Activated gamma-delta T cell treated with anti-CD3 and anti-CD28 coated beads, Interleukin-2, amount 50 U/mL, for 16 hours (primary cell): Measurements from ENCODE around the gene SLC6A19.
"Not testable (repeated sequence)": the region's sequence is repeated elsewhere in the genome, so short reads cannot be mapped to it uniquely, and the experiment has no call there.

Experiments
- DNase-seq: peaks from one replicate; pipeline ENCODE4 v3.0.0-alpha.2; 2020; ENCODE audit warnings: low read depth

SLC6A19 gene

DNA sequence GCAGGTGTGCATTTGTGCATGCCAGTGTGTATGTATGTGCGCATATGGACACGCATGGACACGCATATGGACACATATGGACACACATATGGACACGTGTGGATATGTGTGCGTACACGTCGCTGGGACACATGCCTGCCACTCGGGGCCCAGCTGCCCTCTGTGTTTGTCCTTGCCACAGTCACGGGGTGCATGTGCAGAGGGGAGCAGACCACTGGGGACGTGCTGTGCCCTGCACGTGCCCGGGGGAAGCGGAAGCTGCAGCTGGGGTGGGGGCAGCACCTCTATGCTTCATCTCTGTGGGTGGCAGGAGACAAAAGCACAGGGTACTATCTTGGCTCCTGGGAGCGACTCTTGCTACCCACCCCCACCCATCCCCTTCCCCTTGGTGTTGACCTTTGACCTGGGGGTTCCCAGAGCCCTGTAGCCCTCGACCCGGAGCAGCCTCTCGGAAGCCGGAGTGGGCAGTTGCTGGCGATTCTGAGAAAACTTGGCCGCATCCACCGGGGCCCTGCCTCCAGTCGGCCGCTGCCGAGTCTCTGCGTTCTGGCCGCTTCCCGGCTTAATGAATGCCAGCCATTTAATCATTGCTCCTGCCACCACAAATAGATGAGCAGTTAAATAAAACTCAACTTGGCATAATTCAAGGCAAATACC, 21.4 kb downstream of the SLC6A19 start:
- DNase-seq: no peak

DNA sequence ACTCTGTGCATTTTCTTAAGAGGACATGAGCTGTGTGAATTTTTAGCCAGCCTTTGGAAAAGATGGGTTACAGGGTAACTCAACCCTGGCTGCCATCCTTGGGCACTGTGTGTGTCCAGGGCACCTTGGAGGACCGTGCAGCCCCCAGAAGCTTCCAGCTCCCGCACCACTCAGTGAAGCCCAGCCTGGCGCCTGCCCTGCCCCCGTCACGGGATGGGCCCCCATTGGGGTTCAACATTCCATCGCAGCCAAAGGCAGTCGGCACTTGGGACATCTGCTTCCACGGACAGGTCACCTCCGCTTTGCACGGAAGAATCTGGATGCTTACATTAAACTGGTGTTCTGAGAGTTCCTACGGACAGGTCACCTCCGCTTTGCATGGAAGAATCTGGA, 21.9 kb downstream of the SLC6A19 start:
- no peak for DNase-seq

DNA sequence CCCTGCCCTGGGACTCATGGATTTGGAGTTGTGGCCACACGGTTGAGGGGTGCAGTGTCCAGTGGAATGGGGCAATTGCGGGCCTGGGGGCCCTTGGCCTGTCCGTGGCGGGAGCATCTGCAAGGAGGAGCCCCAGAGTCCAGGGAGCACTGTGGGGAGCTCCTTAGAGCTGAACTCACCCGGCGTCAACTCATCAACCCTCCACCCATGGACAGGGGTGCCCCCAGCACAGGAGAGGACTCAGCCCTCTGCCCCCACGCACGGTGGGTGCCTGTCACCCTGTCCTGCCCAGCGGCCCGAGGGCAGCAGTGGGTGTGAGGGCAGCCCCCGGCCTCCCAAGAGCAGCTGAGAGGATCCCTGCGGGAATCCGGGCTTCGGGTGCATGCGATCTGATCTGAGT, 23.2 kb downstream of the SLC6A19 start:
- DNase-seq: no peak

DNA sequence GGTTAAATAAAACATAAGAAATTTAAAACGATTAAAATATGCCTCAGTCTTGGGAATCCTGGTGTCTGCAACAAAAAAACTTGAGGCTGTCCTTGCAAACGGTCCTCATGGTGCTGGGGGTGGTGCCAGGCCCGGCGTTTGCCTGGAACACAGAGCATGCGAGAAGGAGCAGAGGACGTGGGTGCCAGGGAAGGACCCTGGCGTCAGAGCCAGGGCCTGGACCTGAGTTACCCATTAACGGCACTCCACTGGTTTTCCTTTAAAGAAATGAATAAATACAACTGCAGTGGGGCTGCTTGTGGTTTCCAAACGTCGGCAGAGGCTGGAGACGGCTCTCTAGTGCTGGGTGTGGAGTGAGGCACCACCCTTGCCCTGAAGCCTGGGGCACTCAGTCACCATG, 23.7 kb downstream of the SLC6A19 start, which contains the start of gene SLC6A18:
SLC6A18 (plus strand) TSS at position 301 of the 400 bp plus-strand sequence; CDS start at position 398, 97 bp downstream.
- DNase-seq: no peak

DNA sequence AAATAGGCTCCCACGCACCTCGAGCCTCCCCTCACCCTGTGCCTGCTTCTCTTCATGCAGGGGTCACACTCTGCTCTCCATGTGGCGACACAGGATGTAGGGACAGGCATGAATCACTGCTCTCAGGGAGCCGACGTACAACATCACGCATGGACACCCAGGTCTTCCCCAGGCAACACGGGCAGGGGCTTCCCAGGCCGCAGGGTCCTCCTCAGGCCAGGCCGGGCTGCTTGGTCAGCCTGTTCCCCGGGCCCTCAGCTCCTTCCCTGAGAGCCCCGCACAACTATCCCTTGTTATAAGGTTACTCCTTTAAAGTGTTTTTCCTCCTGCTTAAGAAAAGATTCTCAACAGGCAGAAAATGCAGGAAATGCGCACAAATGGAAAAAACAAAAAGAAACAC, 24.8 kb downstream of the SLC6A19 start:
- DNase-seq: no peak

DNA sequence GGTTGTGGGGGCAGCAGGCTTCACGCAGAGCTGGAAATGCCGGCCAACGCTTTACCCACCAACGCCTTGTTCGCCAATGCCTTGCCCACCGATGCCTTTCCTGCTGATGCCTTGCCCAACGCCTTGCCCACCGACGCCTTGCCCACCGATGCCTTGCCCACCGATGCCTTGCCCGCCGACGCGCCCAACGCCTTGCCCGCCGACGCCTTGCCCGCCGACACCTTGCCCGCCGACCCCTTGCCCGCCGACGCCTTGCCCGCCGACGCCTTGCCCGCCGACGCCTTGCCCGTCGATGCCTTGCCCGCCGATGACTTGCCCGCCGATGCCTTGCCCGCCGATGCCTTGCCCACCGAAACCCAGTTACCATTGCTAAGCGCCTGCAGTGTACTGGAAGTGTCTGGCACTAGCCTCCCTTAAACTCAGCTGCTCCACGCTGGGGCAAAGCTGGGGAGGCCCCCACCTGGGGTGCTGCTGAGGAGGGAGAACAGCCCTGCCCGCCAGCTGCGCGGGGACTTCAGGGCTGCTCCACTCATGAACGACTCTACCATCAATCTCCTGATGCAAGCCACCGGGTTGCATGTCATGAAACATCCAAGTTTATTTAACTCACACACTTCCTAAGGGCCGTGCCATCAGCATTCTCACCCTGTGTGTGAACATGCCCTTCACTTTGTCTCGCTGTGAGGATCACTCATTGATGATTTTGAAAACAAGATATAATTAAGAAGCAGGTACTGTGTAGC, 25.6 kb downstream of the SLC6A19 start:
- no peak for DNase-seq

DNA sequence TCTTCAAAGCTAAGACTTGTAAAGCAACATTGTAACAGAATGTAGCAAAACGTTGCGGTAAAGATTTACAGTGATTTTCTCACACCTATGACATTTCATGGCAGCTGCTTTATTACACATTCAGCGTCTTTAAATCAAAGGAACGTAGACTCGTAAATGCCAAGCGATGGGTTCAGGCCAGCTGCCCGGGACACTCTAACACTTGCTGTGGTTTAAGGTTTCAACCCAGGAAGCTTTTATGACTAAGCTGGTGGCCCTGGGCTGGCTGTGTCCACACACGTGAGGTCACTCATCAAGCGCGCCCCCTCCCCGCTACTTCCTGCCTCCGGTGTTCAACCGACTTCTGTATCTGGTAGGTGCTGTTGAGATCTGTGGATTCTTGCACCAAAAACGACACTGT, 26.3 kb downstream of the SLC6A19 start:
- no peak for DNase-seq

DNA sequence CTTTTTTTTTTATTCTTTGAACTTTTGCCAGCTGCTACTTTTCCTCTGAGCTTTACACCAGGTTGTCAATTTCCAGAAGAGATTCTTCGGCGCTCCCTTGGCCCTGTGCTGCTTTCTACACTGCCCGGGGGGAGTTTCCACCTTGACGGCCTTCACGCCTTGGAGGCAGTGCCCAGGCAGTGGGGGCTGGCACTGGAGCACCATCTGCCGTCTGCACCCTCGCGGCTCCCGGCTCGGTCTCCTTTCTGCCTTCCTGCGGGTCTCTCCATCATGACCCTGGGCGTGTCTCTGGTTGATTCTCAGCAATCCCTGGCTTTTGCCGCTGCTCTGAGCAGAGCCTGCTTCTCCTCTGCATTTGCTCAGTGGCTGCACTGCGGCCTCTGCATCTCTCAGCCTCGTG, 26.7 kb downstream of the SLC6A19 start:
- no peak for DNase-seq

DNA sequence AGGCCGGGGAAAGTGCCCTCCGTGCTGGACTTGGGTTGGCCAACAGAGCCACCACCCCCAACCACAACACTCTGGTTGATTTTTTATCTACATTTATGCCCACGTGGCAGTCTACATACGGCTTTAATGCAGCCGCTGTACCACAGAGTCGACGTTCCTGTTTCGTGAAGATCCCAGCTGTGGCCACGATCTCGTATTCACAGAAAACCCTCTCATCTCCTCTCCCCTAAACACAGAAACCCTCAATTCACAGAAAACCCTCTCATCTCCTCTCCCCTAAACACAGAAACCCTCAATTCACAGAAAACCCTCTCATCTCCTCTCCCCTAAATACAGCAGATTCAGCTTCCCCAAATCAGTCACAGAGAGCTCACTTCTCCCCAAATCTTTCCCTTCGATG, 27.6 kb downstream of the SLC6A19 start:
- not testable (repeated sequence) for DNase-seq

DNA sequence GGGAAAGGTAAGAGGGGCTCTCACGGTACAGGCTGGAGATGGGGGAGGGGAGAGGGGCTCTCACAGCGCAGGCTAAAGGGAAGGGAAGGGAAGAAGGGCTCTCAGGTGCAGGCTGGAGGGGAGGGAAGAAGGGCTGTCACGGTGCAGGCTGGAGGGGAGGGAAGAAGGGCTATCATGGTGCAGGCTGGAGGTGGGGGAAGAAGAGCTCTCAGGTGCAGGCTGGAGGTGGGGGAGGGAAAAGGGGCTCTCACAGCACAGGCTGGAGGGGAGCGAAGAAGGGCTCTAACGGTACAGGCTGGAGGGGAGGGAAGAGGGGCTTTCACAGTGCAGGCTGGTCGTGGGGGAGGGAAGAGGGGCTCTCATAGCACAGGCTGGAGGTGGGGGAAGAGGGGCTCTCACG, 28.4 kb downstream of the SLC6A19 start:
- no peak for DNase-seq

DNA sequence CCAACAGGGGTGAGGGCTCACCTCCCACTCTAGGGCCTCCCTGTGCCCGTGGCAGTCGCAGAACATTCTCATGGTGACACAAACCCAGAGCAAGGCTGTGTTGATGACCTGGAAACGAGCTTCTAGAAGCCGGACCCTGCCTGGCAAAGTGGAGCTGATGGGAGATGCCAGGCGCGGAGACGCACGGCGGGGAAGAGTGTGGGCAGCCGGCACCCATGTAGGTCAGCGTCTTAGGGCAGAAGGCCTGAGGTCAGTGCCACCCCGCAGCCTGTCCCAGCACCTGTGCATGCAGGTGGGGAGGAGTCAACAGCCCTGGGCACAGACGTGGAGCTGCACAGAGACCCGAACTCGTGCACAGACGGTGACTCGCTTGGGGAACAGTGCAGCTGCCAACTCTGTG, 29.2 kb downstream of the SLC6A19 start:
- no peak for DNase-seq

DNA sequence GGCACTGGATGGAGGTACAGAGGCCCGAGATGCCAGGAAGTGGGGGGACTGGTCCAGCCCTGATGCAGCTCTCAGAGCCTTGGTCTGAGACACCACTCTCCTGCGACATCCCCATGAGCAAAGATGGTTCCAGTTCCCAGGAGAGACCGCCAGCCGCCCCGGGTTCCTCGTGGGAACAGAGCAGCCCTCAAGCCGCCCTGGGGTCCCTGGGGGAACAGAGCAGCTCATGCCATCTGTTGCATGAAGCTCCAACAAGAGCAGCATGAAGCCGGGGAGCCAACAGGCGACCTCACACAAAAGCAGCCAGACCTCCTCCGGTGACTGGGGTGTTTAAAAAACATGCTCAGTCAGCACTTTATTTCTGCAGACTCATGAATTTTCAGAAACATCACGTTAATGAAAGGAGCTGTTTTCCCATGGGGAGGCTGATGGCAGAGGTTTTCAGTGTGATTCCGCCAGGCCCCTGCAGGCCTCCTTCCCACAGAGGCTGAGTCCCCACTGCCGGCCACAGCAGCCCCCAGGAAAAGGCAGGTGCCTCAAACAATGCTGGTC, 30.0 kb downstream of the SLC6A19 start:
- no peak for DNase-seq

DNA sequence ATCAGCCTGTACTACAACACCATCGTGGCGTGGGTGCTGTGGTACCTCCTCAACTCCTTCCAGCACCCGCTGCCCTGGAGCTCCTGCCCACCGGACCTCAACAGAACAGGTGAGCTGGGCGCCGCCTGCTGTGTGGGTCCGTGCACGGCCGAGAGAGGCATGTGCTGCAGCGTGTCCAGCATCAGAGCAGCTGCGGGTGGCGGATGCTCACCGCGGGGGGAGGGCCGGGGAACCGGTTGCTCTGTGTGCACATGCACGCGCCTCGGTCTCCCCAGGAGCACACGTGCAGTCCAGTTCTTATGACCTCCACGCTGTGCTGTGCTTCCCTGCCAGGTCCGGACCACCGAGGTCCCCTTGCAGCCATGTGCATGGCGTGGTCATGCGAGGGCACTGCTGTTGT, 31.4 kb downstream of the SLC6A19 start:
- DNase-seq: no peak

DNA sequence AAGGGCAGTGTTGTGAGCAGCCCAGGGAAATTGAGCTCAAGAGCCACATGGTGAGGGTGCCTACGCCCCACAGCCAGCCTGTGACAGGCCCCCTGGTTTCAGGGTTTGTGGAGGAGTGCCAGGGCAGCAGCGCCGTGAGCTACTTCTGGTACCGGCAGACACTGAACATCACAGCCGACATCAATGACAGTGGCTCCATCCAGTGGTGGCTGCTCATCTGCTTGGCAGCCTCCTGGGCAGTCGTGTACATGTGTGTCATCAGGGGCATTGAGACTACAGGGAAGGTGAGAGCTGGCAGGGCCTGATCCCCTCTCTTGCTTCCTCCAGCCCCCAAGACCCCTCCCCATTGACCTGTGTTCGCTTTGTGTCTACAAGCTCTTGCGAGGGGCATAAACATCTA, 34.0 kb downstream of the SLC6A19 start:
- DNase-seq: no peak

DNA sequence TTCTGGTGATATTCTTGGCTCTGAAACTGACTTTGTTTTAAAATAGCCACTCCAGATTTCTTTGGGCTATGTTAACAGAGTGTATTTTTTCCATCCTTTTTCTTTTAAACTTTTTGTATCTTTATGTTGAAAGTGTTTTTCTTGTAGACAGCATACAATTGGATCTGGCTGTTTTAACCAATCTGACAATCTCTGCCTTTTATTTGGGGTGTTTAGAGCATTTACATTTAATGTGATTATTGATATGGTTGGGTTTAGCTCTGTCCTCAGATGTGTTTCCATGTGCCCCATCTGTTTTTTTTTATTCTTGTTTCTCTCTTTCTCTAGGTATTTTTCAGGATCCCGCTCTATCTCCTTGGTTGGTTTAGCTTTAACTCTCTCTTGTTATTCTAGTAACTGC, 34.4 kb downstream of the SLC6A19 start:
- DNase-seq: no peak

DNA sequence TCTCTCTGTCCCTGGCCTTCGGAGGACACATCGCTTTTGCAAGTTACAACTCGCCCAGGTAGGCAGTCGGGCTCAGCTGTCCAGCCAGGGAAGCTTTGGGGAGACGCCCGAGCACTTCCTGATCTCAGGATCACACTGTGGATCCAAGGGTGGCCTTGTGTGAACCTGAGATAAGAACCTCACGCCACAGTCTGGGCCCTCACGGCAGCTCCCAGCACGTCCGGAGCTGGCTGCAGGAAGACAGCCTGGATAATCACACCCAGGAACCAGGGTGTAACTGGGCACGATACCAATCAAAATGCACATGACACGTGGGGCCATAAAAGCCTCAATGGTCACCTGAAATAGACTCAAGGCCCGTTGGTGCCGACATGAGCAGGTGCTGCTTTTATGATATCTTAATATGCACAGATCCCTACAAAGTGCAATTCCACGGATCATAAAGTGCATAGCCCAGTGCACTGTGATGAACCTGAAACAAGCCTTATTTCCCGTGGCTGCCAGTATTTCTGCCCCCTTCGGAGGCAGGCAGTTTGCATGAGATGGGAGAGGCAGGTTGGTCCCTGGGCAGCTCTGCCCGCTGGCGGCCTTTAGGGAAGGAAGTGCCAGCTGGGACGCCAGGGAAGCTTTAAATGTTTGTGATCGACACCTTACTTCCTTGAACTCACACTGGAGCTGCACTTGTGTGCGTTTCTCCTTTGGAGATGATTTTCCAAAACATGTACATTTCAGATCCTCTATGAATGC, 38.3 kb downstream of the SLC6A19 start:
- no peak for DNase-seq

DNA sequence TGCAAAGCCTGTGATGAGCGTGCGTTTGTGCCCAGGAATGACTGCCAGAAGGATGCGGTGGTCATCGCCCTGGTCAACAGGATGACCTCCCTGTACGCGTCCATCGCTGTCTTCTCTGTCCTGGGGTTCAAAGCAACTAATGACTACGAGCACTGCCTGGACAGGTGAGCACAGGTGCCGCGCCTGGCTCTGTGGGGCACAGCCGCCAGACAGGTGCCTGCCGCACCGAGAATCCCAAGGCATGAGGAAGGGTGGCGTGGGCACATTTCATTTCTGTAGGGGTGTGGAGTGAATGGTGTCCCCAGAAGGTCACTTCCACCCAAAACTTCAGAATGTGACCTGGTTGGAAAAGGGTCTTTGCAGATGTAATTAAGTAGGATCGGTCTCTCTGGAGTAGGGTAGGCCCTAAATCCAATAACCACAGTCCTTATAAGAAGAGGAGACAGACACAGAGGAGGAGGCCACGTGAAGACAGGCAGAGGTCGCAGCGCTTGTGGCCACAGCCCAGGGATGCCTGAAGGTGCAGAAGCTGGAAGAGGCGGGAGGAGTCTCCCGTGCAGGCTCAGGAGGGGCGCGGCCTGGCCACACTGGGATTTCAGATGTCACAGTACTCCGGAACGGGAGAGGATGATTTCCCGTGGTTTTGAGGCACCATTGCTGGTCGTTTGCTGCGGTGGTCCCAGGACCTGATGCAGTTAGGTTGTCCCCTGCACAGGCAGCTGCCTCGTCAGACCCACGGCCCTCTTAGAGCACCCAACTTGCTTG, 39.3 kb downstream of the SLC6A19 start:
- DNase-seq: no peak

DNA sequence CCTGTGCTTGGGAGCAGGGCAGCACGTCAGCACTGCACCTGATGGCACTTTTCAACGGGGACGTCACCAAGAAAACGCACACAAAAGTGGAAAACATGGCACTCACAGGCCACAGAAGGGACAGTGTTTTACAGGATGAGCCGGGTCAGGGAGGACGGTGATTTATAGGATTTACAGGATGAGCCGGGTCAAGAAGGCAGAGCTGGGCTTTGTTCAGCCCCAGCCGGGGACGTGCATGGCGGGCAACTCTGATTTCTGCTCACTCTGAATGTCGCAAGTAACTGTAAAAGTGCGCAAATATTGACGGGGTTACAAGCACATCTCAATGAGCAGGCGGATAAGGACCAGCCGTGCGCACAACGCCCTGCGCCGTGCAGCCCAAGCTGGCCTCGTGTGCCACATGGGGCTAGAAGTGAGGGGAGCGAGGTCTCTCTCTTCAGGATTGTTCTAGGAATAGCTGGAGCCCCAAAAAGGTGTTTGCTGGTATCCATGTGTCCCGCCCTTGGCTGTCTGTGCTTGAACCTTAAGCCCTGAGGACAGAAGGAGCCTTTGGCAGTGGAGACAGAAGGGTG, 40.2 kb downstream of the SLC6A19 start:
- DNase-seq: no peak

DNA sequence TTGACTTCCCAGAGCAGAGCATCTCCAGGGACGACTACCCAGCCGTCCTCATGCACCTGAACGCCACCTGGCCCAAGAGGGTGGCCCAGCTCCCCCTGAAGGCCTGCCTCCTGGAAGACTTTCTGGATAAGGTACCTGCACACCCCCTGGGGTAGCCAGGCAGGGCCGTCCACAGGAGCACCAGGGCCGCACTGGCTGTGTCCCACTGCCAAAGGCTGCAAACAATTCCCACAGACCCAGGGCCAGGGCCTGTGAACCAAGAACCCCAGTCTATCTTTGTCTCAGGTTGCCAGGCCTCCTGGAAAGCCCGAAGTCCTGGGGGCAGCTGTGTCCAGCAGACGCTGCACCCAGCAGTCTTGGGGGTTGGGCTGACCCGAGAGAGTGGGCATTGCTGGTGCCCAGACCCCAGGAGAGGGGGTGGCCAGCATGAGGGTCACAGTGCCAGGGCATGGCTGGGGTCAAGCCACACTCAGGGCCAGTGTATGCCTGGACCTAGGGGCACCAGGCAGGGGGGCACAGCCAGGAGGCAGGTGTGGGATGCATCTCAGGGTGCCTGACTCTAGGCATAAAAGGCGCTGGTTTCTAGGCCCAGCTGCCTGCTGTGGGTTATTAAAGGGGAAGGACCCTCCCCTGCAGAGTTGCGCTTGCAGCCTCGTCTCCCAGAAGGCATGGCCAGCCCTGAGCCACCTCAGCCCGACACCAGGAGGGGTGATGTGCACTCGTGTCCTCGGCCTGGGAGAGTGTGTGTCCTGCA, 41.5 kb downstream of the SLC6A19 start:
- no peak for DNase-seq

DNA sequence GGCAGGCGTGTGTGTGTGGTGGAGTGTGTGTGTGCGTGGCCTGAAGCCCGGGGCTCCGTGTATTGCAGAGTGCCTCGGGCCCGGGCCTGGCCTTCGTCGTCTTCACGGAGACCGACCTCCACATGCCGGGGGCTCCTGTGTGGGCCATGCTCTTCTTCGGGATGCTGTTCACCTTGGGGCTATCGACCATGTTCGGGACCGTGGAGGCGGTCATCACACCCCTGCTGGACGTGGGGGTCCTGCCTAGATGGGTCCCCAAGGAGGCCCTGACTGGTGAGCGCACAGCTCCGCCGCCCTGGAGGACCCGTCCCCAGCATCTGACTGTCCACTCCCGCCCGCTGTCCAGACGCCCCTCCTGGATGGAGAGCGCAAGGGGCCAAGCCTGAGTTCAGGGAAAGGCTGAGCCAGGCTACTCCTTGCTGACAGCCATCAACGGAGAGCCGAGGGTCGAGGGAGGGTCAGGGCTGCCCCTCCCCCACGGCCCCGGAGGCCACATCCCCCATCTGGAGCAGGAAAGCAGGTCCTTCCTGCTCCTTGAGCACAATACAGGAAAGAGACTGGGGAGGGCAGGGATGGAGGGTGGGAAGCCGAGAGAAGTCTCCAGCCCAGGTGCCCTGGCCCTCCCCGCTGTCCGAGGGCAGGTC, 42.2 kb downstream of the SLC6A19 start:
- DNase-seq: no peak
